K562 (cell line): Measurements from ENCODE around the gene ADGRB3. TPM values are rescaled to one million over a fixed set of nuclear protein-coding genes. Genes with fewer than 3 reads are reported as not detected.

Experiments
- FOXM1 ChIP-seq, 2 experiments: fragments of 450-650 bp in 1 of 2; sonication (generic) in 1 of 2; formaldehyde crosslinking in 1 of 2; IDR thresholded peaks; 2 replicates each; pipeline versions ENCODE4 v1.6.1 to v1.9.0; 2017 to 2022; ENCODE audit warnings: low read depth in 2 of 2, mild to moderate bottlenecking in 2 of 2, missing genetic modification reagents in 1 of 2, moderate library complexity in 1 of 2
- KLF16 ChIP-seq: IDR thresholded peaks from 2 replicates; pipeline ENCODE4 v1.6.1; 2016; ENCODE audit warnings: antibody characterized with exemption
- MAZ ChIP-seq, 2 experiments: fragments of 450-650 bp in 1 of 2; sonication (generic) in 1 of 2; formaldehyde crosslinking; IDR thresholded peaks in 1 of 2; conservative IDR thresholded peaks in 1 of 2; 2 replicates each; pipeline versions ENCODE4 v1.4.0 to v1.5.0; 2020; ENCODE audit warnings: mild to moderate bottlenecking in 1 of 2, missing genetic modification reagents in 1 of 2
- MYBL2 ChIP-seq, 2 experiments: fragments of 450-650 bp in 1 of 2; sonication (generic) in 1 of 2; formaldehyde crosslinking in 1 of 2; IDR thresholded peaks; 2 replicates each; pipeline versions ENCODE4 v1.6.1 to v1.8.1; 2017 to 2022; ENCODE audit warnings: borderline replicate concordance in 1 of 2, inconsistent platforms in 1 of 2, low read depth in 1 of 2, mild to moderate bottlenecking in 1 of 2, missing genetic modification reagents in 1 of 2, moderate library complexity in 1 of 2
- NFXL1 ChIP-seq: fragments of 450-650 bp; formaldehyde crosslinking; IDR thresholded peaks from 2 replicates; pipeline ENCODE4 v1.4.0; 2021; ENCODE audit warnings: mild to moderate bottlenecking
- STAT5A ChIP-seq: IDR thresholded peaks from 2 replicates; pipeline ENCODE4 v1.6.1; 2012; ENCODE audit warnings: low read length, inconsistent platforms, borderline replicate concordance
- ZNF41 ChIP-seq: fragments of 250-450 bp; sonication (Bioruptor Pico); conservative IDR thresholded peaks from 2 replicates; pipeline ENCODE4 v1.4.0; 2020; ENCODE audit warnings: mild to moderate bottlenecking
- ZNF583 ChIP-seq: fragments of 250-450 bp; sonication (Bioruptor Pico); IDR thresholded peaks from 2 replicates; pipeline ENCODE4 v1.4.0; 2020
- polyA plus RNA-seq, 8 experiments: library from polyadenylated mRNA; depleted of rRNA in 4 of 8; stranded (reverse) in 5 of 8; unstranded in 3 of 8; fragments of >200 nt; fragmentation: Nextera tagmentation in 2 of 8; fragmentation: Illumina TruSeq in 1 of 8; extraction: Ambion mirVana in 2 of 8; extraction: Trizol in 1 of 8; gene quantifications; 2 replicates each; pipeline versions ENCODE4 v1.2.1 to v1.2.3, GENCODE V29; 2011 to 2014; ENCODE audit warnings: inconsistent platforms in 1 of 8, missing spikeins in 1 of 8
- total RNA-seq, 7 experiments: library from RNA; depleted of rRNA in 6 of 7; stranded (reverse); fragments of >200 nt in 6 of 7; fragmentation: Illumina TruSeq in 2 of 7; extraction: Trizol in 2 of 7; gene quantifications; 2 replicates each; pipeline versions ENCODE4 v1.2.1 to v1.2.3, GENCODE V29; 2011 to 2021; ENCODE audit warnings: low replicate concordance in 1 of 7
- TF ChIP-seq, protein P1 (sequence below): sonication (generic); formaldehyde crosslinking; IDR thresholded peaks from 2 replicates; pipeline ENCODE4 v1.8.0; 2023; ENCODE audit warnings: mild to moderate bottlenecking, missing genetic modification reagents
- TF ChIP-seq, protein P2 (sequence below): fragments of 450-650 bp; formaldehyde crosslinking; IDR thresholded peaks from 2 replicates; pipeline ENCODE4 v1.4.0; 2020; ENCODE audit warnings: mild to moderate bottlenecking, mixed read lengths
- TF ChIP-seq, protein P3 (sequence below), 2 experiments: fragments of 150-350 bp in 1 of 2; IDR thresholded peaks; 2 replicates each; pipeline ENCODE4 v1.6.1; 2012 to 2016; ENCODE audit warnings: low read depth in 2 of 2, low read length in 2 of 2, mild to moderate bottlenecking in 1 of 2, moderate library complexity in 1 of 2
- TF ChIP-seq, protein P4 (sequence below): fragments of 450-650 bp; IDR thresholded peaks from 2 replicates; pipeline ENCODE4 v1.6.1; 2018; ENCODE audit not compliant: partially characterized antibody

ADGRB3 gene
- total and polyA plus RNA-seq, 9 of the 15 experiments (the other 6 are each of a cell fraction or from before 2014, with no cell fraction given): 0.90 to 7.8 (median 2.4) TPM

DNA sequence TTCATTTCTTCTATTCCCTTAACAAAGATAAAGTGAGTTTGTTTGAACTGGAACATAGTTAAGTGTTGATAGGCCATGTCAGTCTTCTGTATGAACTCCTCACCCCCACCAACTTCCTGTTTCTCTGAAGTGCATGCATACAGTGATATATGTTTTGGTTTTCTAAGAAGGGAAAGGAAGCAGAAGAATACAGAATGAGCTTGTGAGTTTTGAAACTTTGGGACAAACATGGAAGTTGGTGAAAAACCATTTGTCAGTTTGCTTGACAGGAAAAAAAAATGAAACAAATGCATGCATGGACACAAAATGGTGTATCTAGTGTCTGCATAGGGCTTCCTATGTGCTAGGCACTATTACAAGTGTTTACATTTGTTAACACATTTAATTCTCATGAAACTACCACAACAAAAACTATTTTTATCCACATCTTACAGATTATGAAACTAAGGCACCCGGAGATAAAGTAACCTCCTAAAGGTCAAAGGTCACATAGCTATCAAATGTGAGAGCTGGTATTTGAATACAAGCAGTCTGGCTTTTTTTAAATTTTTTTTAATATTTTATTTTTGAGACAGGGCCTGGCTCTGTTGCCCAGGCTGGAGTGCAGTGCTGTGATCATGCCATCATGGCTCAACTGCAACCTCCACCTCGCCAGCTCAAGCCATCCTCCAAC is 105.9 kb downstream of the ADGRB3 start (continued):
- TF ChIP-seq MAZ (CRISPR knock-in tag; conservative IDR thresholded peaks at IDR 0.05 in 1 of 2, IDR thresholded peaks at IDR 0.05 in 1 of 2) (peak; percentile 42 to 65; a peak in 3 of 4 replicates), STAT5A (peak; percentile 70), ZNF583 (CRISPR knock-in tag) (peak; percentile 57; the same call in 1 of the 2 replicates), FOXM1 (IDR thresholded peaks at IDR 0.05; ENCODE audit: low read depth) (peak; percentile 78), FOXM1 (CRISPR knock-in tag; IDR thresholded peaks at IDR 0.05; ENCODE audit: low read depth) (no peak), MYBL2 (IDR thresholded peaks at IDR 0.05; ENCODE audit: low read depth) (peak; percentile 80), MYBL2 (CRISPR knock-in tag; IDR thresholded peaks at IDR 0.05; ENCODE audit: borderline replicate concordance) (no peak), NFXL1 (CRISPR knock-in tag) (peak; percentile 87), KLF16 (no peak), ZNF41 (CRISPR knock-in tag) (0 out of 2 replicates have a peak, but pooled peaks have one; percentile 45)
- TF ChIP-seq, protein P1, sequence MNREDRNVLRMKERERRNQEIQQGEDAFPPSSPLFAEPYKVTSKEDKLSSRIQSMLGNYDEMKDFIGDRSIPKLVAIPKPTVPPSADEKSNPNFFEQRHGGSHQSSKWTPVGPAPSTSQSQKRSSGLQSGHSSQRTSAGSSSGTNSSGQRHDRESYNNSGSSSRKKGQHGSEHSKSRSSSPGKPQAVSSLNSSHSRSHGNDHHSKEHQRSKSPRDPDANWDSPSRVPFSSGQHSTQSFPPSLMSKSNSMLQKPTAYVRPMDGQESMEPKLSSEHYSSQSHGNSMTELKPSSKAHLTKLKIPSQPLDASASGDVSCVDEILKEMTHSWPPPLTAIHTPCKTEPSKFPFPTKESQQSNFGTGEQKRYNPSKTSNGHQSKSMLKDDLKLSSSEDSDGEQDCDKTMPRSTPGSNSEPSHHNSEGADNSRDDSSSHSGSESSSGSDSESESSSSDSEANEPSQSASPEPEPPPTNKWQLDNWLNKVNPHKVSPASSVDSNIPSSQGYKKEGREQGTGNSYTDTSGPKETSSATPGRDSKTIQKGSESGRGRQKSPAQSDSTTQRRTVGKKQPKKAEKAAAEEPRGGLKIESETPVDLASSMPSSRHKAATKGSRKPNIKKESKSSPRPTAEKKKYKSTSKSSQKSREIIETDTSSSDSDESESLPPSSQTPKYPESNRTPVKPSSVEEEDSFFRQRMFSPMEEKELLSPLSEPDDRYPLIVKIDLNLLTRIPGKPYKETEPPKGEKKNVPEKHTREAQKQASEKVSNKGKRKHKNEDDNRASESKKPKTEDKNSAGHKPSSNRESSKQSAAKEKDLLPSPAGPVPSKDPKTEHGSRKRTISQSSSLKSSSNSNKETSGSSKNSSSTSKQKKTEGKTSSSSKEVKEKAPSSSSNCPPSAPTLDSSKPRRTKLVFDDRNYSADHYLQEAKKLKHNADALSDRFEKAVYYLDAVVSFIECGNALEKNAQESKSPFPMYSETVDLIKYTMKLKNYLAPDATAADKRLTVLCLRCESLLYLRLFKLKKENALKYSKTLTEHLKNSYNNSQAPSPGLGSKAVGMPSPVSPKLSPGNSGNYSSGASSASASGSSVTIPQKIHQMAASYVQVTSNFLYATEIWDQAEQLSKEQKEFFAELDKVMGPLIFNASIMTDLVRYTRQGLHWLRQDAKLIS: no peak
- TF ChIP-seq, protein P2, sequence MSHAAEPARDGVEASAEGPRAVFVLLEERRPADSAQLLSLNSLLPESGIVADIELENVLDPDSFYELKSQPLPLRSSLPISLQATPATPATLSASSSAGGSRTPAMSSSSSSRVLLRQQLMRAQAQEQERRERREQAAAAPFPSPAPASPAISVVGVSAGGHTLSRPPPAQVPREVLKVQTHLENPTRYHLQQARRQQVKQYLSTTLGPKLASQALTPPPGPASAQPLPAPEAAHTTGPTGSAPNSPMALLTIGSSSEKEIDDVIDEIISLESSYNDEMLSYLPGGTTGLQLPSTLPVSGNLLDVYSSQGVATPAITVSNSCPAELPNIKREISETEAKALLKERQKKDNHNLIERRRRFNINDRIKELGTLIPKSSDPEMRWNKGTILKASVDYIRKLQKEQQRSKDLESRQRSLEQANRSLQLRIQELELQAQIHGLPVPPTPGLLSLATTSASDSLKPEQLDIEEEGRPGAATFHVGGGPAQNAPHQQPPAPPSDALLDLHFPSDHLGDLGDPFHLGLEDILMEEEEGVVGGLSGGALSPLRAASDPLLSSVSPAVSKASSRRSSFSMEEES (CRISPR knock-in tag): no peak
- TF ChIP-seq, protein P3, sequence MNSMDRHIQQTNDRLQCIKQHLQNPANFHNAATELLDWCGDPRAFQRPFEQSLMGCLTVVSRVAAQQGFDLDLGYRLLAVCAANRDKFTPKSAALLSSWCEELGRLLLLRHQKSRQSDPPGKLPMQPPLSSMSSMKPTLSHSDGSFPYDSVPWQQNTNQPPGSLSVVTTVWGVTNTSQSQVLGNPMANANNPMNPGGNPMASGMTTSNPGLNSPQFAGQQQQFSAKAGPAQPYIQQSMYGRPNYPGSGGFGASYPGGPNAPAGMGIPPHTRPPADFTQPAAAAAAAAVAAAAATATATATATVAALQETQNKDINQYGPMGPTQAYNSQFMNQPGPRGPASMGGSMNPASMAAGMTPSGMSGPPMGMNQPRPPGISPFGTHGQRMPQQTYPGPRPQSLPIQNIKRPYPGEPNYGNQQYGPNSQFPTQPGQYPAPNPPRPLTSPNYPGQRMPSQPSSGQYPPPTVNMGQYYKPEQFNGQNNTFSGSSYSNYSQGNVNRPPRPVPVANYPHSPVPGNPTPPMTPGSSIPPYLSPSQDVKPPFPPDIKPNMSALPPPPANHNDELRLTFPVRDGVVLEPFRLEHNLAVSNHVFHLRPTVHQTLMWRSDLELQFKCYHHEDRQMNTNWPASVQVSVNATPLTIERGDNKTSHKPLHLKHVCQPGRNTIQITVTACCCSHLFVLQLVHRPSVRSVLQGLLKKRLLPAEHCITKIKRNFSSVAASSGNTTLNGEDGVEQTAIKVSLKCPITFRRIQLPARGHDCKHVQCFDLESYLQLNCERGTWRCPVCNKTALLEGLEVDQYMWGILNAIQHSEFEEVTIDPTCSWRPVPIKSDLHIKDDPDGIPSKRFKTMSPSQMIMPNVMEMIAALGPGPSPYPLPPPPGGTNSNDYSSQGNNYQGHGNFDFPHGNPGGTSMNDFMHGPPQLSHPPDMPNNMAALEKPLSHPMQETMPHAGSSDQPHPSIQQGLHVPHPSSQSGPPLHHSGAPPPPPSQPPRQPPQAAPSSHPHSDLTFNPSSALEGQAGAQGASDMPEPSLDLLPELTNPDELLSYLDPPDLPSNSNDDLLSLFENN (IDR thresholded peaks at IDR 0.05; ENCODE audit: low read depth in 2 of 2, low read length in 2 of 2): 0 out of 4 replicates have a peak, but pooled peaks of 1 of the 2 experiments have one; percentile 28
- TF ChIP-seq, protein P4, sequence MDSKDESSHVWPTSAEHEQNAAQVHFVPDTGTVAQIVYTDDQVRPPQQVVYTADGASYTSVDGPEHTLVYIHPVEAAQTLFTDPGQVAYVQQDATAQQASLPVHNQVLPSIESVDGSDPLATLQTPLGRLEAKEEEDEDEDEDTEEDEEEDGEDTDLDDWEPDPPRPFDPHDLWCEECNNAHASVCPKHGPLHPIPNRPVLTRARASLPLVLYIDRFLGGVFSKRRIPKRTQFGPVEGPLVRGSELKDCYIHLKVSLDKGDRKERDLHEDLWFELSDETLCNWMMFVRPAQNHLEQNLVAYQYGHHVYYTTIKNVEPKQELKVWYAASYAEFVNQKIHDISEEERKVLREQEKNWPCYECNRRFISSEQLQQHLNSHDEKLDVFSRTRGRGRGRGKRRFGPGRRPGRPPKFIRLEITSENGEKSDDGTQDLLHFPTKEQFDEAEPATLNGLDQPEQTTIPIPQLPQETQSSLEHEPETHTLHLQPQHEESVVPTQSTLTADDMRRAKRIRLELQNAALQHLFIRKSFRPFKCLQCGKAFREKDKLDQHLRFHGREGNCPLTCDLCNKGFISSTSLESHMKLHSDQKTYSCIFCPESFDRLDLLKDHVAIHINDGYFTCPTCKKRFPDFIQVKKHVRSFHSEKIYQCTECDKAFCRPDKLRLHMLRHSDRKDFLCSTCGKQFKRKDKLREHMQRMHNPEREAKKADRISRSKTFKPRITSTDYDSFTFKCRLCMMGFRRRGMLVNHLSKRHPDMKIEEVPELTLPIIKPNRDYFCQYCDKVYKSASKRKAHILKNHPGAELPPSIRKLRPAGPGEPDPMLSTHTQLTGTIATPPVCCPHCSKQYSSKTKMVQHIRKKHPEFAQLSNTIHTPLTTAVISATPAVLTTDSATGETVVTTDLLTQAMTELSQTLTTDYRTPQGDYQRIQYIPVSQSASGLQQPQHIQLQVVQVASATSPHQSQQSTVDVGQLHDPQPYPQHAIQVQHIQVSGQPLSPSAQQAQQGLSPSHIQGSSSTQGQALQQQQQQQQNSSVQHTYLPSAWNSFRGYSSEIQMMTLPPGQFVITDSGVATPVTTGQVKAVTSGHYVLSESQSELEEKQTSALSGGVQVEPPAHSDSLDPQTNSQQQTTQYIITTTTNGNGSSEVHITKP: no peak
